HuH-7 (cell line): ENCODE data around the gene SEMA4D.

ENCODE experiments used
- DNase-seq: peaks from one replicate; pipeline ENCODE4 v3.0.0; 2011; ENCODE audit warnings: low spot score

The SEMA4D gene

DNA sequence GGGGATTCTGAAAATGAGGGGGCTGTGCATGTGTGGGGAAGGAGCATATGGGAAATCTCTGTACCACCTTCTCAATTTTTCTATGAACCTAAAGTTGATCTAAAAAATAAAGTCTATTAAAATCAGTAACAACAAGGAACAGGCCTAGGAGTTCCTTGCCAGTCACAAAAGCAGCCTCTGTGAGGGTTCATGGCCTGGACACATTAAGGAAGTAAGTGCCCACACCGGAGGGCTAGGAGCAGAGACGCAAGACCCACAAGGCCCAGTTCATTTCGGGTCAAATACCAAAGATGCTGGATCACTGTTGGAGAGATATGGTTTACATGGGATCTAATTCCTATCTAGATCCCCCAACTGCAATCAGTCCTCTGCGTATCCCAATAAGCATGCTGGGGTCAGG lies 88.4 kb downstream of the SEMA4D start:
- DNase-seq = no peak

DNA sequence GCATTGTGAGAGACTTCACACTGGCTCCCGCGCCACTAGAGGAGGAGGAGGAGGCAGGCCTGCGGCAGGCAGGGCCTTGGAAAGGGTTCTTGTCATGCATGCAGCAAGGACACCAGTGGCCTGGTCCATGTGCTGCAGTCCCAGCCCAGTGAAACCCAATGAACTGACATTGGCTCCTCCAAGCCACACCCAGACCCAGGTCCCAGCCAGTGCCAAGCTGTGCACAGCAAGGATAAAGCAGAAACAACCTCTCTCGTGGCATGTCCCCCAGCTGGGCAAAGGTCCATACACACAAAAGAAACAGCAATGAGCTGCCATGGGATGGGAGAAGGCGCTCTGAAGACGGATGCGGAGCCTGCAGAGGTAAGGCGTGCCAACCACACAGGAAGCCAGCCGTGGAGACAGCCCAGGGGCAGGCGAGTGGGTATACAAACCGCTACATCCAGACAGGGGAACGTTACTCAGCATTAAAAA lies 89.2 kb downstream of the SEMA4D start:
- no peak for DNase-seq

DNA sequence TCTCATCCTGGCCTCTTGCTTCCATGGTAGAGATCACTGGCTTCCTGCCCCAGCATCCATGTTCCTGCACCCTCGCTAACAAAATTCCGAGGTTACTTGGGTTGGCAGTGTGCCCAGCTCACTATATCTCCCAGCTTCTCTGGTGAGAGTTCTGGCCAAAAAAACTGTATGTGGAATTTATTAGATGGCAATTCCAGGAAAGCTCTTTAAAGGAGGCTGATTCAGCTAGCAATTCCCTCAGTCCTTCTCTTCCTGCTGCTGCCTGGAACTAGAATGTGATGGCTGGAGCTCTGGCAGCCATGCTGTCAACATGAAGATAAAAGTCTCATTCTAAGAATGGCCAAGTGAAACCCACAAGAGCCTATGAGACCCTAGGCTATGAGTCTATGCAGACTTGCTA lies 90.8 kb downstream of the SEMA4D start:
- no peak for DNase-seq

DNA sequence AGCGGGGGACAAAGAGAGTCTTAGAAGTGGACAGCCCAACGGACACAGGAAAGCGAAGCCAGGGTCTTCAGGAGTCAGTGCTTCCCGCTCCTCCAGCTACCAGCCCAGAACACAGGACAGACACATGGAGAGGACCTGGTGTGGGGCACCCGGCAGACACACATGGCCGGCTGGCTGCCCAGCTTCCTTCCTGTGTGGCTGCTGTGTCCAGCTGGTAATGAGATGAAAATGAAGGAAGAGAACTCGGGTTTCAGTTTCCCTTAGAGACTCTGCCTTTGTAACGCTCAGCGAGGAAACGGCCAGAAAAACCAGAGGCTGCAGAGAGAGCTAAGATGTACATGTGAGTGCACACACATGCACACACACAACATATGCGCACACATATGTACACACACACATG lies 92.1 kb downstream of the SEMA4D start:
- no peak for DNase-seq

DNA sequence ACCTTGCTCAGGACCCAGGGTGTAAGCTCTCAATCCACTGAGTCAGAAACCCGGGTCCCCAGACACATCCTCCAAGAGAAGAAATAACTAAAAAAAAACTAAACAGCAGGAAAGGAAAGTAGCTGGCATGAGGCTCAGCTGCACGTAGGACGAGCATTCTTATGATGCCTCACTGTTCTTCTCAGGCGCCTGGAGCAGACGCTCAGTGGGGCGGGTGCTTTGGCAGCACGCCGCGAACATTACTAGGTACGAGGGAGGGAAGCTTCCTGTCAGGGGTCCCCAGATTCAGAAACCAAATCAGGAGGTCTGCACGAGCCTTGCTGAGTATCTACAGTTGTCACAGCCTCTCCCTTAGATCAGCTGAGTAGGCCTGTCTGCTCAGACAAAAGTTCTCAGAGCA lies 93.8 kb downstream of the SEMA4D start:
- no peak for DNase-seq

DNA sequence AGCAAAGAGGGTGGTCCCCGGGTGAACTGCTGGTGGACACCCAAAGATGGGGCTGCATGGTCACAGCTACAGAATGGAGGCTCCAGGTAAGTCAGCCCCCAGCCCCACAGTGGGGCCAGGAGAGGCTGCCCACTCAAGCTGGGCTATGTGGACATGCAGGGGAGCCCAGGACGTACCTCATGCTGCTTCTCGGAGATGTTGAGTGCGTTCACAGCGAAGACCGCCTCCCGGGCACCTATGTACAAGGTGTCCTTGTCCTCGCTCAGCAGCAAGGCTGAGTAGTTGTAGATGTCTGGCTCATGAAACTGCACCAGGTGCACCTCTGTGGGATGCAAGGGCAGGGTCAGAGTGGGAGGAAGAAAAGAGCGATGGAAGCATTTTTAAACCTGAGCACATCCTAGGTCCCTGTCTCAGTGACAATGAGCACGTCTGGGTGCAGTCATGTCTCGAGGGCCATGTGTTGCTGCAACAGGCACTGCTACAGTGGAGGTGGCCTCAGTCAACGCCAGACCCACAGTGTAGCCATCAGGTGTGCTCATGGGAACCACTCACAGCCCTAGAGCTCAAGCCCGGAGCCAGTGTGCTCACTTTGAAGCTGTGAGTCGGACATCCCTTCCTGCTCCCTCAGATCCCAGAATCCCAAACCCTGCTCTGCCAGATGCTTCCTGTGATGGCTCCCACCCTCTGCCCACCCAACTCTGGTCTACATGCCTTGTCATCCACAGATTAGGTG lies 95.1 kb downstream of the SEMA4D start:
- DNase-seq = no peak

DNA sequence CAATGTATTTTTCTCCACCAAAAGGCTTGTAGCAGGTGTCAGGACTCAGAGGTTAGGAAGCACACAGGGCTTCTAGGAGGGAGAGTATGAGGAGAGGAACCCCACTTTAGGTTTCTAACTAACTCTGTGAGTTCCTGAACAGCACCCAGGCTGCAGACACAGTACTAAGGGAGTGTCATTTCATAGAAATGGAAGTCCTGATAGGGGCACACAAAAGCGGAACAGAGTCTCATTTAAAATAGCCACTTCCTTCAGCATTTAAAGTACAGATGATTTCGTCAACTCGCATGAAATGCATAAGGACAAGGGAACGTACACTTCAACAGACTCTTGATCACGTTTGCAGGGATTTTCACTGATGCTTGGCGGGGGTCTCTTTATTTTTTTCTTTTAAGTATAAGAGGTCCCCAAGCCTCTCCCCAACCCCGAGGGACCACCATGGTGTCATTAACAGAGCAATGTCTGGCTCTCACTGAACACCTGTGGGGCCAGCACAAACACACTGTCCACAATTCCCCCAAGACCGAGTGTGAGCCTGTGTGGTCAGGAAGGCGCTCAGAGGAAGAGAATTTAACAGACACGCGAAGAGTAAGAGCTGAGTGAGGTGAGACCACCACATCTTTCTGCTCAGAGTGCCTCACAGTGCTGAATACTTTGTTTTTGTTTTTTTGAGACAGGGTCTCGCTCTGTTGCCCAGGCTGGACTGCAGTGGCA lies 97.4 kb downstream of the SEMA4D start:
- DNase-seq = no peak

DNA sequence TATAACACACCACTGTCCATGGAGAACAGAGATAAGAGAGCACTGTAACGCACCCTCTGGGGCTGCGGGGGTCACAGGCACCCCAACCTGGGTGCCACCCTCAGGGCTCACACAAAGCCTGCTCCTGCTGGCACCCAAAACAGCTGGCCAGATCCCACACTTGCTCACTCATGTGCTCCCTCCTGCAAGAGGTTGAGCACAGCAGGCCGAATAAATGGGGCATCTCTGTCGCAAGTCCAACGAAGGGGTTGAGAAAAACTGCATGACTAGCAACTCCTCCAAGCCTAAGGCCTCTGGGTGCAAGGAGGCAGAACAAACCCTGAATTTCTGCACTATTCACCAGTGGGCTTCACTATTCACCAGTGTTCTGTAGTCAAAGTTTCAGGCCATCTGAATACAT lies 99.3 kb downstream of the SEMA4D start:
- DNase-seq = no peak

DNA sequence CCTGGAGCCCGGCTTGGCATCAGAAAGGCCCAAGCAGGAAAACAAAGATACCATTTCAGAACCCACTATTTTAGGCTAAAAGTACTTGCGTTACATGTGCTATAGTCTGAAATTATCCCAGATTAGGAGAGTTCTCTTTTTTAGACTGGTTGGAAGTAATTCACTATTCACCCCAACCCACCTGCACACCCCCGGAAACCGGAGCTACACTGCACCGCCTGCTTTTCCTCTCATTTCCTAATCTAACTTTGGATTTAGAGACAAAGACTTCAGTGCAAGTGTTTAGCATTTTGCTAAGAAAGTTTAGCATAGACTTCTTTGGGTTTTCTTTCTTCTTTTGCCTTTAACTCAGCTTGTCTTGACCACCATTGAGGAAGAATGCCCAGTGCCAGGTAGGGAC lies 100.4 kb downstream of the SEMA4D start:
- no peak for DNase-seq

DNA sequence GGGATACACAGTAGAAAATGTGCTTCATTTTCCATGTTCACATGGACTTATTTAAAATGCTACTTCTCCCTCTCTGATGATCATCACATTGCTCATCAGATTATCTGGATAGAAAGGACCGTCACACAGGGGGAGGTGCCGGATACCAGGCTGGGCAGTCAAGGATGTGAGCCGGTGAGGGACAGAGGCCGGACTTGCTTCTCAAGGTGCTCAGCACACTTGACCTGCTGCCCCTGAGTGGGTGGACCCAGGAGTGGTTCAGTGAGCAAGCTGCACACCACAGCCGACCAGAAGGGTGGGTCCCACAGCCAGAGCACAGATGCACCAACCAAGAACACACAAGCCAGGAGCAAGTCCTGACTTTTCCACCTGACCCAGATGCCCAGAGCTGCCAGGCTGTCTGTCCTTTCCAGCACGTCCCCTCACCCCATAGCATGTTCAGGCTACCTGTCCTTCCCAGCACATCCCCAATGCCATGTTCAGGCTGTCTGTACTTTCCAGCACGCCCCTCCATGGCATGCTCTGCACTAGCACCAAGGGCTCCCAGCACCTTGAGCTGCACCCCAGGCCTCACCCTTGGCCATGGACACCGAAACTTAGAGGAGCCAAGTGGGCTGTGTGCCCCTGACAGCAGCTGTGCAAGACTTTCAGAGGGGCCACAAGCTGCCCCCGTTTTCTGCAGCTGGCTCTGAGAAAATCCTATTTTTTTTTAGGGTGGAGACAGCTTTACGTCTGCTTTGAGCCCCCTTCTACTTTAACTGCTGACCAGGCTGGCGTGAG lies 101.8 kb downstream of the SEMA4D start:
- no peak for DNase-seq

DNA sequence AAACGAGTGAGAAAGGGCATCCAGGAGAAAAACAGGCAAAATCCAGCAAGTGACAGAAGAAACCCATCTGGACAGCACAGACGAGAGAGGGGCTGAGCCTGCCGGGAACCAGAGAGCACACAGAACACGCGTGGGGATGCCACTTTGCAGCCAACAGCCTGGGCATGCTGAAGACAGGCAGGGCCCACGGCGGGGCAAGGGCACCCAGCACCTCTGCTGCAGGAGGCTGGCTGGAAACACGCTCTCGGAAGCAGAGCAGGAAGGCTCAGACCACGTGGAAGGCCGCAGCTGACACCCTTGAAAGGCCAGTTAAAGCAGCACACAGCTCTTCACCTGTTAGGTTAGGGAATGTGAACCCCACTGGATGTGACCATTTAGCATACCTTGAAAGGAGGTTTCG lies 103.5 kb downstream of the SEMA4D start:
- DNase-seq = no peak

DNA sequence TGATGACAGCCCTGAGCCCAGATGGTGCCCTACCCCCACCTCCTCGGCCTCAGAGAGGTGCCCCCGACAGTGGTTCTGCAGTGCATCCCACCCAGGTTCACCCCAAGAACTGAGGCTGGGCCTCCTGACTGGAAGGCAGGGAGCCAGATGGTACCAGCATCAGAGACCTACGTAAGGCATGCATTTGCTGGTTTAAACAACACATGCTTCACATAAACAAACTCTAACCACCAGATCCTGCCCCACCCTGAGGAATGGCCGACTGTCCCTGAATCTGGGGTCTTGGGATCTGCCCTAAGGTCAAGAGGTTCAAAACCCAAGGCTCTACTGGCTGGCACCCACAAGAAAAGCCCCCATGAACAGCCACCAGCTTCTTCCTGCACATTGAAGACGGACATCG lies 106.3 kb downstream of the SEMA4D start:
- DNase-seq = no peak

DNA sequence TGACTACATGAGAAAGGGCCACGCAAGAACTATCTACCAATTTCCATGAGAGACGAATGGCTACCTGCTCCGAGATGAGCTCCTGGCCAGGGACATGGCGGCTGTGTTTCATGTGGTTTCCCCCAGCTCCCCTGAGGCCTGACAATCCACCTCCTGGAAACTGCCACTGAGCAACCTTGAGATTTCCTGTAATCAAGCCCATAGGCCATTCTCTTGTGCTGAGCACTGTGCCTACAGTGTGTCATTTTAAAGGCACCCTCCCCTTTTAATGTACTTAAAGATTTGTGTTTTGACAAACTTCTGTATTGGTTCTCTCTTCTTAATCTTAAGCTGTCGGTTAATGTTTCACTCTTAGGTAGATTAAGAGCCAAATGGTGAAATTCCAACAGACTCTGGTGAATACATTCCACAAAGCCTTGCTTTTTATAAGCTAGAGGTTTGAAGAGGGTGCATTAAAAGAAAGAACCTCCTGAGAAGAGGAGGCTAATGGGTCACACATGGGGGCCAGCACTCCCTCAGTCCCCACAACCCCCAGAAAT lies 107.3 kb downstream of the SEMA4D start:
- DNase-seq = no peak

DNA sequence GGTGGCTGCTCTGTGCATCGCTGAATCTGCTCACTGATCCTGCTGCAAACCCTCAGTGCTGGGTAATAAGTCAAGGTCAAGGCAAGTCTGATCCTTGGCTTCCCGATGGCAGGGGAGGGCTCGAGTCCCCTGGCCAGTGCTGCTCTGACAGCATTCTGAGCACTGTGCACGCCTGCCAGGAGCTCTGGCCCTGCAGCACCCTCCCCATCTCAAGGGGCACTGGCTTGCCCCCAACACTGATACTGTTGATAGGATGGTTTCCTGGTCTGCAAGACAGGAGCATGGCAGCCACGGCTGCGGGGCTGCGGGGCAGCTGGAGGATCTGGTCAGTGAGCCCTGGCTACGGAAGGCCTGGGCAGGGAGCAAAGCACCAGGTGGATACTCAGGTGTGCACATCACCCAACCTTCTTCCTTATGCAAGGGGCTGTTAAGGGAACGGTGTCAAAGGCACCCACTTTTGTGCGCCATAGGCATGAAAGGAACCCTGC lies 107.8 kb downstream of the SEMA4D start:
- no peak for DNase-seq

DNA sequence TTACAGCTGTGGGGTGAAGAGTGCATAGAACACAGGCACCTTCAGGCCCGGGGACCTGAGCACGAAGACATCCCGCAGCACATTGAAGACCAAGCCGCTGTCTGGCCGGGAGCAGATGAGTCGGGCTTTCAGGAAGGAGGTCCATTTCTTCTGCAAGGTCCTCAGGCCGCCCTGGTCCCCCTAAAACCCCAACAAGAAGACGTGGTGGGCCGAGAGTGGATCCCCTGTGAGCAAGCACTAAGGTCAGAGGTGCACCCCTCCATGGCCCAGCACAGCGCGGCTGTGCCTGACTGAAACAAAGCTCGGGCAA lies 109.1 kb downstream of the SEMA4D start:
- DNase-seq = no peak

DNA sequence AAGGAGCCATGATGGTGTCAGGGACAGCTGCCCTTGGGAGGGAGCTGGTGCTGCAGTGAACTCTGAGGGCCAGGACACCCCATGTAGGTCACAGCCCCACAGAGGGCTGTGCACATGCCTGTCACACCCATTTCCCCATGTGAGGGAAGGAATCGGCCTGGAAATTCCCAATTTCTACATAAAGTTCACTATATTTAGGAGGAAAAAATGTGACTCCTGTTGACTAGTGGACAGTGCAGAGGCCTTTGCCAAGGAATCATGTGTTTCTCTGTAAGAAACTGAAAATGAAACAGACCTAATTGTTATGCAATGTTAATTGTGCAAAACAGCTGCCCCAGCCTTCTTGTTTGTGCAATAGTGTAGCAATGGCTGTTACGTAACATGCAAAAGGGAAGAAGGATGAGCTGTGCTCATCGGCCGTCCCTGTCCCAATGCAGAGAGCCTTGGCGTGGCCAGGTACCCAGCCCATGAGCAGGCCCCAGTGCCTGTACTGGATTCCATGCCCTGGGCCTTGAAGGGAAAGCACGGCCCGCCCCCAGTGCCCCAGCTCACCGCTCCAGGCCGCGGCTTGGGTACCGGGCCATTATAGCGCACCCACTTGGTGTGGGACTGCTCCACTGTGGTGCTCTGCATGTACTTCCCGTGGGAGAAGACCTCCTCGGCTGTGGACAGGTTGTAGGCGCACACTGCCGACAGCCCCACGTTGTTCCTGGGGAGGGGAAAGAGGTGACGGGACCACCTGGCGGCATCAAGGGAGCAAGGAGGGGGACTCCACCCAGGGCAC lies 109.6 kb downstream of the SEMA4D start:
- DNase-seq = peak; percentile 37

DNA sequence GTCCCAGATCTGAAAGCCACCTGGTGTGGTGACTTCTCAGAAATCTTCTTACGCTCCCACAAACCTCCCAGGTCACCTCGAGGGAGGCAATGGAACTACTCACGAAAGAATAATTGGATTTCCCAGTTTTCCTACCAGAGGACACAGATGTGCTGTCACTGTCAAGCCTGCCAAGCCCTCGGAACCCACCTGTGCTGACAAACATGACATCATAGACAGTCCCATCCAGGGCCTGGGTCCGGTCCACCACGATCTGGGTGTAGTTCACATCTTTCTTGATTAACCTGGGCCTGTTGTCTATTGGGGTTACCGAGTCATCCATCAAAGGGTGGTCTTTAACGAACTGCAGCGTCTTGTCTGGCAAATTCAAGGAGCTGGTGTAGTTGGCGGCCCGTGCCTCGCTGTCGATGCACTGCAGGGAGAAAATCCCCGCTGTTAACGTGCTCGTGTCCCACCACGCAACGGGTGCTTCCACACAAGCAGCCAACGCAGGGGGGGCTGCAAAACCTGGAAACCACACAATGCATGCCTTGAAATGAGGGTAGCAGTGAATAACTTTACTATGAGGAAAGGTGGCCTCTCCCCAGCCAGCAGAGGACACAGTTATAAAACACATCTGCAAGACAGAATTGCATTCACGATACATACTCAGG lies 110.6 kb downstream of the SEMA4D start:
- no peak for DNase-seq

DNA sequence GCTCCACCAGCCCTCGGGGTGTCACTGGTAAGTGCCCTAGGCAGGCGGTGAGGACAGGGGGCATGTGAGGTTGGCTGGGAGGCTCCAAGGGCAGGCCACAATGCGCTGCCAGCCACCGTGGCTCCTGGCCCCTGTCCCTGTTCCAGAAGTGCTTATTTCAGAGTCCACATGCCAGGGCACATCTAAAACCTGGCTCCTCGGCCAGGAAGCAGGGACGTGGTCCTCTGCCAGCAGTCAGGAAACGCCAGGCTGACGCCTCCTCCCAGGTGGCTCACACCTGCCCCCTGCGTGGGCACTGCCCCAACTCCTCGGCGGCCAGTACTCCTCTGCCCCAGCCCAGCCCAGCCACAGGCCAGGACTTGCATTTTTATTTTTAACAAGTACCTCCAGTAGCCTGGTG lies 111.1 kb downstream of the SEMA4D start:
- no peak for DNase-seq

DNA sequence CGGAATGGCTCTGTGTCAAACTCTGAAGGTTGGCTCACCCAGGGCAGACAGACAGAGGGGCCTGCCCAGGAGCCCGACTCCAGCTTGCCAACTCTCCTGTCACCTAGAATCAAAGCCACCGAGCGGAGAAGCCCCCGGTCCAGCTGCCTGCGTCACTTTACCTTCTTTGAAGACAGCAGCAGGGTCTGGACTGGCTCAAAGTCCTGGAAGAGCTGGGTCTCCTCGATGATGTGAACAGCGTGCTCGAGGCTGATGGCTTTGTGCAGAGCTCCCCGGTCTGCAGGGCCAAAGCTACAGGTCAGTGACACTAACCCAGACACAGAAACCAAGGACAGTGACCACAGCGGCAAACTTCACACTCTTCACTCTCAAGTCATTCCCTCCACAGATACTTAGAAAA lies 111.7 kb downstream of the SEMA4D start:
- DNase-seq = no peak

DNA sequence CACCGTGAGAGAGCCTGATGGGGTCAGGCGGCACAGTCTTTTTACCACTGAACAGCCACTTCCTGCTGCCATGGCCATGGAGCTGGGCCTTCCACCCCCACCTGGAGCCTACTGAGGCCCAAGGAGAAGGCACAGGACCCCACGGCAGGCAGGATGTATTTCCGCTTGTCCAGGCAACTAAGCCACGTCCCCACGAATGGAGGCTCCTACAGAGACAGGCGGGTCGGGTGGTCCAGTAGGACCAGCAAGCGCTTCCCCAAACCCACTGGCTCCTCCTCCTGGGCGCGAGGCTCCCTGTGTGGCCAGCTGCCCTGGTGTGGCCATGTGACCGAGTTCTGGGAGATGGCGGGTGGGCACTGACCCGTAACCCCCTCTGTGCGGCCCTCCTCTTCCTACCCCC lies 113.1 kb downstream of the SEMA4D start:
- DNase-seq = no peak

DNA sequence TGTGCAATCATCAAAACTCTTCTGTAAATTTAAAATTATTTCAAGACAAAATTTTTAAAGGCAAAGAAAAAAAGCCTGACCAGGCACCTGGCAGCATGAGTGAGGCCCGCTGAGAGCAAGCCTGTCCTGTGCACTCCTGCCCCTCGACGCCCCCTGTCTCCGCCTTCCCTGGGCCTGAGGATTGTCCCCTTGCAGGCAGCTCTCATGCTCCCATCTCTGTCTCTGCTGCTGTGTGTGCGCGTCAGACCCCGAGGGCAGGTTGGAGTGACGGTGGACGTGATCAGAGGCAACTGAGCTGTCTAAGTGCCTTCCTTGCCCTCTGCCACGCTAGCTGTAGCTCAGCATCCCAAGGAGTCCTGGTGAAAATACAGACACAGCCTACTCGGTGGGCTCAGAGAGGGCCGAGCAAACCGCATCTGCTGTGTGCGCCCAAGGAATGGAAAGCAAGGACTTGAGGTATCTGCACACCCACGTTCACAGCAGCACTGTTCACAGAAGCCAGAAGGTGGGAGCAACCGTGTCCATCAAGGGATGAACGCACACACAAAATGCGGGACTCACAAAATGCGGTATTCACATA lies 114.1 kb downstream of the SEMA4D start:
- no peak for DNase-seq
